Esophagus muscularis mucosa (tissue), 4 donors: Measurements from ENCODE around the gene GC. TPM values are rescaled to one million over a fixed set of nuclear protein-coding genes. Genes with fewer than 3 reads are reported as not detected.

ENCODE experiments used
- DNase-seq: peaks from one replicate; pipeline ENCODE4 v3.0.0-alpha.2; 2017; ENCODE audit errors: extremely low spot score
- H3K27ac ChIP-seq, 4 donors: fragments of 200-600 bp; sonication (generic); replicated peaks in 1 of 4; 1 replicate in 3 of 4; 2 replicates in 1 of 4; pipeline ENCODE4 v1.5.1; 2016 to 2019; ENCODE audit warnings: mild to moderate bottlenecking in 1 of 4
- H3K27me3 ChIP-seq, 4 donors: fragments of 200-600 bp; sonication (generic); one replicate each; pipeline versions ENCODE4 v1.5.1 to v1.6.0; 2016 to 2019
- H3K36me3 ChIP-seq, 4 donors: fragments of 200-600 bp; sonication (generic); one replicate each; pipeline ENCODE4 v1.5.1; 2016 to 2019
- H3K4me1 ChIP-seq, 4 donors: fragments of 200-600 bp; sonication (generic); one replicate each; pipeline ENCODE4 v1.5.1; 2016 to 2019
- H3K4me3 ChIP-seq, 4 donors: fragments of 200-600 bp; sonication (generic); 1 replicate in 2 of 4; 2 replicates in 2 of 4; pipeline ENCODE4 v1.5.1; 2016 to 2019; ENCODE audit warnings: mild to moderate bottlenecking in 4 of 4, moderate library complexity in 1 of 4
- H3K9me3 ChIP-seq, 4 donors: fragments of 200-600 bp; sonication (generic); 1 replicate in 3 of 4; 2 replicates in 1 of 4; pipeline ENCODE4 v1.5.1; 2016 to 2019
- CTCF ChIP-seq, 3 experiments: fragments of 200-600 bp in 2 of 3; fragments of 450-650 bp in 1 of 3; sonication (generic) in 2 of 3; IDR thresholded peaks; one replicate each; pipeline ENCODE4 v1.5.1; 2017 to 2019; ENCODE audit warnings: antibody characterized with exemption in 3 of 3, mild to moderate bottlenecking in 2 of 3, moderate library complexity in 1 of 3
- EP300 ChIP-seq: sonication (generic); formaldehyde crosslinking; IDR thresholded peaks from one replicate; pipeline ENCODE4 v1.6.1; 2017; ENCODE audit warnings: antibody characterized with exemption
- POLR2A ChIP-seq: fragments of 450-650 bp; IDR thresholded peaks from one replicate; pipeline ENCODE4 v1.6.1; 2017; ENCODE audit warnings: antibody characterized with exemption, moderate library complexity, mild to moderate bottlenecking, low read depth
- POLR2AphosphoS5 ChIP-seq, 2 donors: sonication (generic); formaldehyde crosslinking; IDR thresholded peaks; one replicate each; pipeline ENCODE4 v1.6.1; 2017; ENCODE audit warnings: antibody characterized with exemption in 2 of 2
- WGBS: methylation state at CpG from one replicate; pipeline ENCODE4 v1.1.5; 2018; 5-methylcytosine and 5-hydroxymethylcytosine counted together
- intact Hi-C: fragments of 100-400 bp; cut with DNase I; formaldehyde crosslinking; loops from one replicate; pipeline ENCODE4 v1.15.1; 2023
- total RNA-seq, 4 donors: library from RNA; depleted of rRNA; stranded (reverse); fragments of >200 nt; gene quantifications; one replicate each; pipeline versions ENCODE4 v1.1.0 to v1.2.1, GENCODE V29; 2016

Gene GC
- total RNA-seq, 4 donors from 2014 or later = 0.39 TPM; not detected in 3

DNA sequence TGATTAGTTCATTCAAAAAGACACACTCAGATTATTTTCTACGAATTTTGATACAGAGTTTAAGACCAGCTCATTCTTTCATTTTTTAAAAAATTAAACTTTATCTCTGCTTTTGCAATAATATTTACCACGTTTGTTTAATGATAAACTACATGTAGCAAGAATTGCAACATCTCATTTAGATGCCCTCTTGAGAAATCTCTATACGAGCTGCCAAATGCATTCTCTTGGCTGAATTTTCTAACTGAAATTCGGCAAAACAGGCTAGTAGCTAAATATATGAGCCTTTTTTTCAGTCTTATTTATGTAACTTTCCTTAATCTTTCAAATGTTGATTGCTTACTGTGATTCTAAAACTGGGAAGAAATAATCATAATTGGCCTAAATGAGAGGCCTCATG lies 2.1 kb upstream of the GC start:
- Histone ChIP-seq H3K9me3 (no peaks in the 10 kb centered on the region), H3K4me1 (no peaks in the 10 kb centered on the region), H3K4me3 (no peak overlapping the region), H3K36me3 (no peaks in the 10 kb centered on the region), H3K27ac (no peak overlapping the region), H3K27me3 (no peaks in the 10 kb centered on the region)
- TF ChIP-seq EP300 (no peak), POLR2A (no peak), POLR2AphosphoS5 (IDR thresholded peaks at IDR 0.05) (no peak), CTCF (IDR thresholded peaks at IDR 0.05) (no peak)
- intact Hi-C loops = no loop called here
- WGBS = 54% methylated on average over 4 of the region's 4 CpGs
- no peak for DNase-seq

GRCh38 chr4:71784569-71785197 lies 804 bp upstream of the GC start:
- H3K27ac ChIP-seq = no peak overlapping the region
- TF ChIP-seq POLR2AphosphoS5 (IDR thresholded peaks at IDR 0.05) (no peak), POLR2A (no peak), EP300 (no peak), CTCF (IDR thresholded peaks at IDR 0.05) (no peak)
- H3K4me3 ChIP-seq = no peak overlapping the region
- intact Hi-C loops = no loop called here
- no peaks in the 10 kb centered on the region for H3K27me3 ChIP-seq
- H3K9me3 ChIP-seq = no peaks in the 10 kb centered on the region
- DNase-seq = no peak
- H3K36me3 ChIP-seq = no peaks in the 10 kb centered on the region
- no peaks in the 10 kb centered on the region for H3K4me1 ChIP-seq

- Histone ChIP-seq H3K9me3 (no peaks in the 10 kb centered on the region), H3K36me3 (no peaks in the 10 kb centered on the region), H3K27ac (no peak overlapping the region), H3K4me1 (no peaks in the 10 kb centered on the region), H3K27me3 (no peaks in the 10 kb centered on the region), H3K4me3 (no peak overlapping the region)
- TF ChIP-seq EP300 (no peak), POLR2A (no peak), CTCF (IDR thresholded peaks at IDR 0.05) (no peak), POLR2AphosphoS5 (IDR thresholded peaks at IDR 0.05) (no peak)
- no peak for DNase-seq
- intact Hi-C loops = no loop called here
These were observed 6.0 kb downstream of the GC start for GRCh38 chr4:71777891-71778290.

- DNase-seq = no peak
- WGBS = 84% methylated on average over 2 of the region's 2 CpGs
- Histone ChIP-seq H3K36me3 (no peaks in the 10 kb centered on the region), H3K27me3 (no peaks in the 10 kb centered on the region), H3K4me1 (no peaks in the 10 kb centered on the region), H3K27ac (no peak overlapping the region), H3K4me3 (no peak overlapping the region), H3K9me3 (no peaks in the 10 kb centered on the region)
- TF ChIP-seq POLR2A = no peak
- no peak for TF ChIP-seq EP300
- no peak for TF ChIP-seq CTCF (IDR thresholded peaks at IDR 0.05)
- no peak for TF ChIP-seq POLR2AphosphoS5 (IDR thresholded peaks at IDR 0.05)
- intact Hi-C loops = no loop called here
These were observed 8.4 kb downstream of the GC start for GRCh38 chr4:71775449-71775848.

DNA sequence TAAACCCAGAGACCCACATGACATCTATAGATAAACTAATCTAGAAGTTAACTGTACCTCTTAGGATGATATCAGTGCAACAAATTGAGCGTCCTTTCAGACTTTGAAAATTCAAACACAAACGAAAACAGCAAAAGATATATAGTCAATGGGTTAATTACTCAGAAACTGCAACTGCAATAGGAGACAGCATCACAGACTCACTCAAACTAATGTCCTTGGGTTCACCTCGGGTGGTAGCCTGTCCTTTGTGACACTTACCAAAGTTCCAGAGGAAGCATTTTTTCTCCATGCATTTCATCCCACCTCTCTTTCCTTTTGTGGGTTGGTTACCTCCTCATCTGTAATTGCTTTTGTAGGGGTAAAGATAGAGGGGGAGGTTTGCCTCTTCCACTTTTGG lies 9.7 kb downstream of the GC start:
- Histone ChIP-seq H3K9me3 (no peaks in the 10 kb centered on the region), H3K27ac (no peak overlapping the region), H3K36me3 (no peaks in the 10 kb centered on the region), H3K4me3 (no peak overlapping the region), H3K4me1 (no peaks in the 10 kb centered on the region), H3K27me3 (no peaks in the 10 kb centered on the region)
- WGBS = 47% methylated on average over 3 of the region's 3 CpGs
- no peak for DNase-seq
- intact Hi-C loops = no loop called here
- TF ChIP-seq POLR2A (no peak), CTCF (IDR thresholded peaks at IDR 0.05) (no peak), POLR2AphosphoS5 (IDR thresholded peaks at IDR 0.05) (no peak), EP300 (no peak)
